HG02840 (cell line): ENCODE results near the gene ENKUR.
"Not testable (repeated sequence)": the region's sequence is repeated elsewhere in the genome, so short reads cannot be mapped to it uniquely, and the experiment has no call there.

Experiments
- ATAC-seq: cut with Tn5 transposase; IDR thresholded peaks from one replicate; pipeline ENCODE4 v1.9.1; 2021; ENCODE audit warnings: mild to moderate bottlenecking, moderate library complexity, moderate number of reproducible peaks; ENCODE audit not compliant: unreplicated experiment, low FRiP score

ENKUR gene

DNA sequence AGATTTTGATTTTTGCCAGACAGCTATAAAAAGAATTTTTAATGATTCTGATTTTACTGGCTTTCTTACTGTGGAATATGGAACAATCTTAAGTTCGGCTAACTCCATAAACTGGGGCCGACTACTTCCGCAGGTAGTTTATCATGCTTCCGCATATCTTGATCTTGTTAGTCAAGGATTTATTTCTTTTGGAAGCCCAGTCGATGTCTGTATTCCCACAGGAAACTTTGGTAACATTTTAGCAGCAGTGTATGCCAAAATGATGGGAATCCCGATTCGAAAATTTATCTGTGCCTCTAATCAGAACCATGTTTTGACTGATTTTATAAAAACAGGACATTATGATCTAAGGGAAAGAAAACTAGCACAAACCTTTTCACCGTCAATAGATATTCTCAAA lies 8.6 kb upstream of the ENKUR start:
- ATAC-seq = no peak

DNA sequence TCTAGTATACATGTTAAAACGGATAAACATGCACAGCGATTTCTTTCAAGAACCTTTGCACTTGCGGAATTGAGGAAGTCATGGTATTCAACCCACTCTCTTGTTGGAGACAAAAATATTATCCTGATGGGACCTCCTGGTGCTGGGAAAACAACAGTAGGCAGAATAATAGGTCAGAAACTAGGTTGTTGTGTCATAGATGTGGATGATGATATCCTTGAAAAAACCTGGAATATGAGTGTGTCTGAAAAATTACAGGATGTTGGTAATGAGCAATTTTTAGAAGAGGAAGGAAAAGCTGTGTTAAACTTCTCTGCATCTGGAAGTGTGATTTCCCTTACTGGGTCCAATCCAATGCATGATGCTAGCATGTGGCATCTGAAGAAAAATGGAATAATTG lies 7.3 kb upstream of the ENKUR start:
- ATAC-seq = no peak

DNA sequence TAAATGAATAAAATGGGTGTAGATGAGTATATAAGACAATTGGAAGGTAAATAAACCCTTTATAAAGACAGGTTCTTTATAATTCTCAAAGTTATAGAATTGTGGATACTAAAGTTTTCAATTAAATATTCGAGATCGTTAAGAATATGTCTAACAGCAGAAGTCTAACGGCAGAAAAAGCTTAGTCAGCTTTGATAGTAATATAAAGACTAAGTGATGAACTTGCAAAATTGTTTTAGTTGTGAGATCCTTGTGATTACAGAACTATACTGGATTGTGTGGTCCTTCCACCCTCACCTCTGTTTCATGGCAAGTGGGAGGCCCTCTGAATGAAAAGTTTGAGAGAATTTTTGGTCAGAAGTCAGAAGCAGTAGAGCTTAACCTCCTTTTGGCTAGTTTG lies 2.7 kb upstream of the ENKUR start:
- no peak for ATAC-seq

DNA sequence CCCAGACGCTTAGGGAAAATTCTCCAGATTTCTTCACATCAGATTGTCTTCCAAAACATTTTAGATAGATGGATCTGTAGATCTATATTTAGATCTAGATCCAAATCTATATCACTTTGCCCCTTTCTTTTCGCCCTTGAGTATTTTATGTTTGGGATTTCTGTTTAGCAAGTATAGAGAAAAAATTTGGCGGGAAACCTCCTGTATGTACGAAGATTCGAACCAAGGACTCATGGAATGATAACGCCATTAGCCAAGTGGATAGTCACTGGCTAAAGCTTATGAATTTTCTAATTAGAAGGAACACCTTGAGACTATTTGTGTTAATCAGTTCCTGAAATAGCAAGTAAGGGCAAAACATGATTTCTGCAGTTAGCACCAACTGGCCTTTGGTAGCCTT lies 1.7 kb upstream of the ENKUR start:
- no peak for ATAC-seq

DNA sequence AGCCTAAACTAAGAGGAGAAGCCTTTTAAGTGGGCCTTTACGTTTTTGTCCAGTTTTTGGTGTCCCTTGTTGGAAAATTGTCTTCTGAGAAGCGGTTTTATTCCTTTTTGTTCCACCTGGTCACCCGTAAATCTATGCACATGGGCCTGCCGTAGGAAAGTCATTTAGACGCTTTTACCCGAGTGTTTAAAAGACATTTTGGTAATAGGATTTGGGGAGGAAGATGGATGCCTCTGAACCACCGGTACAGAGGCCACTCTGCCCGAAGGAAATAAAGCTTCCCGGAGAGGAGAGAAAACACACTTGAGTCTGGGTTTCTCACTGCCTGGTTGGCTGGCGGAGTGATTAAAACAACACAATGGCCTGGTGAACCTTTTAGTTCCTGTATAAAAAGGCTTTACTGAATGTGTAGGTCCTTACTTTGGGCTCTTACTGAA lies 1.2 kb upstream of the ENKUR start:
- ATAC-seq = no peak

DNA sequence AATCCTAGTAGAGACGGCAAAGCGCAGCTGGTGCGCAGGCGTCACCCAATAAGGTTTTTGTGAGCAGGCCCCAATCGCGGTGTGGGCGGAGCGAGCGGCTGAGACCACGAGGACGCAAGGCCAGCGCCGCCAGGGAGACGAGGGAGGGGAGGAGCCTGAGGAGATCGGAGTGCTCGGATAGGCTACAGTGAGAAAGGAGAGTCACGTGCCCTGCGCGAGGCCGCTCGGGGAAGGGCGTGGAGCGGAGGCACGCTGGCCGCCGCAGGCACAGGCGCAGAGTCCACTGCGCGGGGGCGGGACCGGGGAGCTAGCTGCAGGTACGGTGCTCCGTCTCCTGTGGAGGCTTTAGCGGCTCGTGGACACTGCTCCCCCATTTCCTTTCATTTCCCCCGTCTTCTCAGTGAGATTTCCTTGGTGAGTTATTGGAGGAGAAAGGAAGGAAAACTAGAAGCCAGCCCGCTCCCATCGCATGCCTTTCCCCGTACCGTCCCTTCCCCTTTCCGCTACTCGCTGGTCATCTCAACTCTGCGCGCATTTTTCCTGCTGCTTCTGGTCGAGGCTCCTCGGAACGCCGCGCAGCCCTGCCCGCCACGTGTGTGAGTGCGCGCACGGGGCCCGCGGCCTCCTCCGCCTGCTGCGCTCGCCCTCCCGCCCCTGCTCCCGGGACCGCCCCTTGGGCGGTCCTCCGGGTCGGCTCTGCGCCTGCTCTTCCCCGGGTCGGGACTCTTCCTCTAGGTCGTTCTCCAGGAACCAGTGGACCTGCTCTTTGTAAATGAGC lies 607 bp upstream of the ENKUR start, which contains the start of gene THNSL1:
THNSL1 (plus strand) TSS at position 237 of the 778 bp plus-strand sequence. CDS start 6,612 bp downstream, outside the sequence.
- ATAC-seq = peak; percentile 99

DNA sequence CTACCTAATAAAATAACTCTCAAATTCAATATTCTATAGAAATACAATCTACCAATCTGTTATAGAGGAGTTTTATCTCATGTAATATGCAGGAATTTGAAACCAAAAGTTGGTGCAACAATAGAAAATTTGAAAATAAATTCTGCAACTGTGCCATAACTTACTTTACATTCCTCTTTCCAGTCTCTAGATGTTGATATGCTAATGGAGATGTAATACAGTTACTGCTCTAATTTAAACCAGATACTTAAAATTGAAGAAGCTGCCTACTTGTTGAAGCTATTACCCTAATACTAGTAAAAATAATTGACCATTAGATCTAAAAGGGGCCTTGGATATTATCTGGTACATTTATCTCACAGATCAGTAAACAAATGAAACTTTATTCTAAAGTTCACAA lies 1.4 kb downstream of the ENKUR start:
- ATAC-seq = no peak

DNA sequence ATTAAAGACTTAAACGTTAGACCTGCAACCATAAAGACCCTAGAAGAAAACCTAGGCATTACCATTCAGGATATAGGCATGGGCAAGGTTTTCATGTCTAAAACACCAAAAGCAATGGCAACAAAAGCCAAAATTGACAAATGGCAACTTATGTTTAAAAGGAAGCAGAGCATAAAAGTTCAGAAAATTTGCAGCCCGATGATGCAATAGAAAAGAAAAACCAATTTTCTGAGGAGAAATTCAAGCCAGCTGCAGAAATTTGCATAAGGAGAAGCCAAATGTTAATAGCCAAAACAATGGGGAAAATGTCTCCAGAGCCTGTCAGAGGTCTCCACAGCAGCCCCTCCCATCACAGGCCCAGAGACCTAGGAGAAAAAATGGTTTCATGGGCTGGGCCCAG lies 4.4 kb downstream of the ENKUR start:
- not testable (repeated sequence) for ATAC-seq

DNA sequence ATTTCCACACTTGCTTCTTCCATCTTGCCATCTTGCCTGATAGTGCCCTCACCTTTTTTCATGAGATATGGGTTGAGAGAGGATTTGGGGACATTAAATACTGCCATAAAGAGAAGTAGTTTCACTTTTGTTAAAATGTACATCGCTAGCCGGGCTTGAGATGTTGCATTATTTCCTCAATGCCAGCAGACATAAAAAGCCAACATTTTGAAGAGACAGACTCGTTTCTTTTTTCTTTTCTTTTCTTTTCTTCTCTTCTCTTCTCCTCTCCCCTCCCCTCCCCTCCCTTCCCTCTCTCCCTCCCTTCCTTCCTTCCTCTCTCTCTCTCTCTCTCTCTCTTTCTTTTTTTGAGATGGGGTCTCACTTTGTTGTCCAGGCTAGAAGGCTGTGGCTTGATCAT lies 17.9 kb downstream of the ENKUR start:
- no peak for ATAC-seq

DNA sequence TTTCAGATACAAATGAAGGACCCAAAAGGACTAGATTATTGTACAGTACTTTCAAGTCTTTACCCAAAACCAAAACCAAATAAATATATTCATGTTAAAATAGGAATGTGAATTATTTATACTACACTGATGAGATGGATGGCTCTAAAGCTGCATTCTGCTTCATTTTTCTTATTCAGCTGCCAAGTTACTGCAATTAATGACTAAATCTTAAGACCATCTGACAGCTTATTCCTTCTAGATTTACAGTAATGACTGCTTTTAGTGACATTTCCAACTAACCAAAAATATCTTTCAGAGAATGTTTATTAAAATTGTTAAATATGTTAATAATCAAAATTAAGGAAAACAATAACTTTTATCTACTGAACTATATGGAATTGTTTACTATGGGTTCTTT lies 20.9 kb downstream of the ENKUR start:
- ATAC-seq = no peak

DNA sequence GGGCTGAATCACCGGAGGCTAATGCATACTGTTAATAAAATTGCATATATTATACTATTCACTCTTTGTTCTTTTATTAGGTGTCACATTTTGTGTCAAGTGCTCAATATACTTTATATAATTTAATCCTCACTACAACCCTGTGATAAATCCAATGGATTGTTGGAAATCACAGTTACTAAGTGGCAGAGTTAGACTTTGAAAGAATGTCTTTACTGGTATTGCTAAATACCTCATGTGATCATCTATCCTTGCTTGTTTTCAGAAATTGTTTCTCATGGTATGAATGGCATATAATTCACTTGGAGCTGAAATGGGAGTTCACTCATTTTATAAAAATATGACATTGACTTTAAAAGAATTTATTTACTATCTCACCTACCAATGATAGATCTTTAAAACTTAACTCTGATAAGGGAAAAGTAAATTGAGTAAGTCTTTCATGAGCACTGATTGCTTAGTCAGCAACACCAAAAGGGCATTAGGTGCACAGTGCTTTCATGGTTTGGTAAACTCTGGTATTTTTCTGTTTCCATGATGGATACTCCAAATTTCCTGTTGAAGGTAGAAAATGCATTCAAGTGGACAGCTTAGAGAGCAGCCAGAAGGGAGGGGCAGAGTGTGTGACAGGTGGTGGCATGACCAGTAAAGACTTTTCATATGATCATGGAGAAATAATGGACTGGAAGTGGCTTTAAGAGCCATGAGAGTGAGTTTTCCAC lies 22.6 kb downstream of the ENKUR start:
- no peak for ATAC-seq

DNA sequence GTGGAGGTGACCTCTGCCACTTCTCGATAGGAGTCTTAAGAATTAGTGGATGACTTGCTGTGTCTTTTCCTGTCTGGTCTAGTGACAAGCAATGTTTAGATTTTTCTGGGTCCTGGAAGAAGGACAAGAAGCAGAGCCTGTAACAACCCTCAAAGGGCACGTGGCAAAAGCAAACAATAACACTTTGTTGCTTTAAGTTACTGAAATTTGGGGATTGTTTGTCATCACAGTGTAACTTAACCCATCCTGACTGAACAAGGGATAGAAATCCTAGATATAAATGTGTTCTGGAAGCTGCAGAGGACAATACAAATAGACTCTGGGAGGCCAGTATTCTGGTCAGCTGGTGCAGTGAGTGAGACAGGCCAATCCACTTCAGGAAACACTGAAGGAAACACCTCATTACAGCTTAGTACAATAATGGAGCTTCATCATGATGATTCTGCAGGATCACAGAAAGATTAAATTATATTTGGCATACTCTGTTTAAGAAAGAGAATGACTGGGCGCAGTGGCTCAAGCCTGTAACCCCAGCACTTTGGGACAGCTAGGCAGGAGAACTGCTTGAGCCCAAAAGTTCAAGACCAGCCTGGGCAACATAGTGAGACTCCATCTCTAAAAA lies 23.3 kb downstream of the ENKUR start:
- no peak for ATAC-seq

DNA sequence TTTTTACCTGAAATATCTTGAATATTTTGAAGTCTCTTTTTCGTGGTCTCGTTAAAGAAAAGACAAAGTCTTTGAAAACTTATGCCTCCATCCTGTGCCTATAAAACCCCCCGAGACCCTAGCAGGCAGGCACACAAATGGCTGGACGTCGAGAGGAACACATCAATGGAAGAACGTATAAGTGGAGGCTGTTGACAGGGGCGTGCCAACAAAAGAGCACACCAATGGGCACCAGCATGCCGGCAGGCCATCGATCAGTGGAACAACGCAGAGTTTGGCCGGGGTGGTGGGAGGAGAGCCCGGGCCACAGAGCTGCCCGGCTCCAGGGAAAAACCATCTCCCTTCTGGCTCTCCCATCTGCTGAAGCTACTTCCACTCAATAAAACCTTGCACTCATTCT lies 24.7 kb downstream of the ENKUR start:
- no peak for ATAC-seq

DNA sequence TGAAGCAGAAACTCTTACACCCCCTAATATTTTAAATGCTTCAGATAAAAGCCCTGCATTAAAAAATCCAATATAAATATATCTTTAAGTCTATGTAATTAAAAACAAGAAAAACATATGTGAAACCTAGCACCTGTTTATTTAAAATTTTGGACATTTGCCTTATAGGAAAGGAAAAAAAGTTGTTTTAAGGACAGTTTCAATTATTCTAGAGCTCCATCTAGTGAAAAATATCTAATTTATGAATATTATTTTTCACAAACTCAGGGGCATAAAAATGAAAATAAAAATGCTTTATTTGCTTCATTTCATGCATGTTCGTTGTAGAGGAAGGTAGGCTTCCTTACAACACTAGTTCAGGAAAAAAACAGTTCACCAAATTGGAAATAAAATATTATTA lies 26.1 kb downstream of the ENKUR start:
- no peak for ATAC-seq

DNA sequence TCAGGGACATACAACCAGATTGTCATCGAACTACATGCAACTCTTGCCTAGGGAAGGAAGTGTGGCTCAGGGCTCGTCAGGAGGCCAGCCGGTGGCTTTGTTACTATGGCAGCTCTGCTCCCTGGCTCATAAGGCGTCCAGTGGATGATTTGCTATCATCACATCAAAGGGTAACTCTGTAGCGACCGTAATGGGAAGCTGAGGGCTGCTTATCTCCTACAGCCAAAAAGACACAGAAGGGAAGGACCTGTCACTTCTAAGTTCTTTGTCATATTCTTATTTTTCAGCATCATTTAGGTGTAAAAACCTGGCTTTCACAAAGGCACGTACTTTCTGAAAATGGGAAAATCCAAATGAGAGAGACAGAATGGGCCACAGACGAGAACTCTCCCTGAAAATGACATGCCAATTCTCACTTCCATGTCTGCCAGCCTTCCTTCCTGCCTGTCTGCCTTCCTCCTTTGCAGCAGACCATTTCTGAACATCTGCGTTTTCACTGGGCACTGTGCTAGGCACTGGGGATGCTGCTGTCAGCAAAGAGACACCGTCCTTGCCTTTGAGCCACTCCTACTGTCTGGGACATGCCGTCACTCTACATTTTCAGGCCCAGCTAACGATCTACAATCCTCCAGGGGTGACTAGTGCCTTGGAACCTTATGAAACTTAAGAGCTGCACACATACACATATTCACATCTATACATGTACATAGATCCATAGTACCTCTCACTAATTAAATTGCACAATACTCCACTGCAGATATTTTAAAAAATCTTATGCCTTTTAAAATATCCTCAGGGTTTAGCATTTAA lies 26.9 kb downstream of the ENKUR start:
- no peak for ATAC-seq

DNA sequence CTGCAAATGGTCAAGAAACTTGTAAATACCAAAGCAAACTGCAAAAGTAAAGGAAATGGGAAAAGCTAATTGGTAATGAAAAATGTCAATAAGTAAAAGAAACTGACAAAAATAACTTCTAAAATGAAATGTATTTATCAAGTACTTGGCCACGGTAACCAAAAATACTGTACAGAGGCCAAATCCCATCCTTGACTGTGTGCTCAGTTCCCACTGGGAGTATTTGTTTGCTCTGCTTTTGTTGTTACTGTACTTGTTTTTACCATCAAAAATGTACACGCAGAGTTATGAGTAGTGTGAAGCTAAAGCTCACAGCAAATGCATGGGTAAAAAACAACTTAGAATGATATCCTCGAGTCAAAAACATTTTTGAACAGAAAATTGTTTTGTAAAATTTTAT lies 31.1 kb downstream of the ENKUR start:
- no peak for ATAC-seq

DNA sequence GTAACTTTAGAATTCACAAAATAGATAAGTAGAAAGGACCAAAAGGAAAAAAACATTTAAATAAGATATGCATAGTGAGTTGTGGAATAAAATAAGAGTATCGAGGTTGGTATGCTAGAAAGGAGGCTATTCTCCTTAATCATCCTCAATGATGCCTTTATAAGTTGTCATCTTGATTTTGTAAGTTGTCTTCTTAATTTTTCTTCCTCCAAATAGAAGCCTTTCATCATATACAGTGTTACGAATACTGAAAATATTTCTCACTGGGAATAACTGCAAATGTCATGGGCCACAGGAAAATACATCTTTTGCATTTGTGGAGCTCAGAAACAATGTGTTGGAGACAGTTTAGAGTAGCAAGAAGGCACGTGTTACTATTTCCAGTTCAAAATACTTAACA lies 32.0 kb downstream of the ENKUR start:
- ATAC-seq = no peak

DNA sequence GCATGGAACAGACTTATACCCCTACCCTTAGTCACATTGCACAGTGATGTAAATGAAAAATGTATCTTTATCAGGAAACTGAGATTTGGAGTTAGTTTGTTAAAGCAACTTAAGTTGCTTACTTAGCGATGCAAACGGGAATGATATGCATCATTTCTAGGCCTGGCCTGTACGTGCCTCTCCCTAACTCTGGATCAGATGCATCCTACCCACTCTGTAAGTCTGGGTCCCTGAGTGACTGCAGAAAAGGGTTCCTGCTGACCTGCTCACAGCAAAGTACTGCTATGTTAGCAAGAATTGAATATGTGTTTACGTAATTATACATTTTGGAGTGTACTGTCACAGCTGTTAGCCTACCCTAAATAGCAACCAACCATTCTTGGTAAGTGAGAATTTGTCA lies 32.8 kb downstream of the ENKUR start:
- ATAC-seq = no peak

DNA sequence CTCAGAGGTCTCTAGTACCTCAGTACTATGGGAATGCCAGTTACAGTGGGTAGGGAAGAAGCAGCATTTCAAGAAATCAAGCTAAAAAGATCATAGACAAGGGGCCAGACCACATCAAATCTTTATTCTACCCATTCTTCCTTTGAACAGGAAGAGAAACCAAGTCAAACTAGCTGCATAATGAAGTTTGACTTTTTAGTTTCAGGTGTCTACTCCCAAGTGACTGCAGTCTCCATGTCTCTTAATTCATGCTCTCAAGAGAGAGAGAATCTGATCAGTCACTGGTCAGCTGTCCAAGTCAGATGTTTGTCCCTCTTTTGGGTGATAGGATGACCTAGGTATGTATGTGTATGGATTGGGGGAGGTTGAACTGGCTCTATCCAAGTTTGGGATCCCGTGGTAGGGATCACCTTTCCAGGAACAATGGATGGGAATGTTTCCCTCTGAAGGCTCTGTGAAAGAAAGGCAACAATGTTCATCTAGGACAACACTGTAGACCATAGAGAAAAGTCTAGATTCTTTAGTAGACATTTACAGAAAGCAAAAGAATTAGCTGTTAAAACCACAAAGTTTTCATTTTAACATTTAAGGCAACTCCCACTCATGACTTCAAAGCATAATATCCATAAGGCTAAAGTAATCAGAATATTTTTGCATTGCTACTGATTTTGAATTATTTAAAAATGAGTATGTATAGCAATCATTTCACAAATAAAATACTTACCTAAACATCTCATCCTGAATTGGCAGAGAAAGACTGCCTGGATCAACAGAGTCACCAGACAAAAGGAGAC lies 33.4 kb downstream of the ENKUR start:
- ATAC-seq = no peak

DNA sequence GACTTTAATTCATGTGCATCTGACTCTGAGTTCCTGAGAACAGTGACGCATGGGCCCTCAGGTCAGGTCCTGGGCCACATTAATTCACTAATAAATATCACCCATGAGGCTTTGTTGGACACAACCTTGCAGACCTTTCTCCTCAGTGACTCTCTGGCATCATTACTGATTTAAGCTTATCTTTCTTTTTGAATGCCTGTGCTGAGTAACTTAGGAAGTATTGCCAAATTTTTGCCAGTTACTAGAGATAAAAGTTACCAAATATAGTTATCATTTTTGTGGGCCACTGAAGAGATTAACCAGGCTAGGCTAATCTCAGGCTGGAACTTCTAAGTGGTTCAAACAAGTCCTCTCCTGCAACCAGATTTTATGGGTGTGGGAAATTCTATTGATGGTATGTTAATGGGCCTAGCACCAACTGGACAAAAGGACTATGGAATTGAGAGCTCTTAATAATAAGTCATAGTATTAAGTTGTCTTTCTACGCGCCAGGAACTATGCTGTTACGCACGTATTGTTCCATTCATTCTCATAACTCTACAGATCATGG lies 34.7 kb downstream of the ENKUR start:
- ATAC-seq = no peak
